Suprapubic skin (tissue), 4 donors: ENCODE data around the gene C1orf50.

Source experiments
- CTCF ChIP-seq, 2 donors: fragments of 200-600 bp in 1 of 2; fragments of 450-650 bp in 1 of 2; sonication (generic) in 1 of 2; IDR thresholded peaks; one replicate each; pipeline ENCODE4 v1.5.1; 2016 to 2019; ENCODE audit warnings: antibody characterized with exemption in 2 of 2, mild to moderate bottlenecking in 1 of 2, moderate library complexity in 1 of 2
- POLR2A ChIP-seq, 2 donors: fragments of 450-650 bp; IDR thresholded peaks; one replicate each; pipeline ENCODE4 v1.6.1; 2017; ENCODE audit warnings: antibody characterized with exemption in 2 of 2, mild to moderate bottlenecking in 2 of 2, moderate library complexity in 2 of 2
- POLR2AphosphoS5 ChIP-seq, 3 donors: sonication (generic); formaldehyde crosslinking; IDR thresholded peaks; one replicate each; pipeline ENCODE4 v1.6.1; 2017; ENCODE audit warnings: antibody characterized with exemption in 3 of 3

GRCh38 chr1:42768172-42768571 is 1.1 kb downstream of the C1orf50 start:
- no peak for TF ChIP-seq POLR2A (IDR thresholded peaks at IDR 0.05)
- no peak for TF ChIP-seq CTCF (IDR thresholded peaks at IDR 0.05)
- no peak for TF ChIP-seq POLR2AphosphoS5 (IDR thresholded peaks at IDR 0.05)
